ENCODE results near the gene TOX2.

TOX2 gene

GRCh38 chr20:43931976-43932375 is 17.3 kb downstream of the TOX2 start:
- no peak overlapping the region for H3K4me3 ChIP-seq (ENCODE audit: low read length)
- DNase-seq (ENCODE audit: low read depth) = no peak
- TF ChIP-seq CTCF (conservative IDR thresholded peaks at IDR 0.05; ENCODE audit: low read length) = no peak

DNA sequence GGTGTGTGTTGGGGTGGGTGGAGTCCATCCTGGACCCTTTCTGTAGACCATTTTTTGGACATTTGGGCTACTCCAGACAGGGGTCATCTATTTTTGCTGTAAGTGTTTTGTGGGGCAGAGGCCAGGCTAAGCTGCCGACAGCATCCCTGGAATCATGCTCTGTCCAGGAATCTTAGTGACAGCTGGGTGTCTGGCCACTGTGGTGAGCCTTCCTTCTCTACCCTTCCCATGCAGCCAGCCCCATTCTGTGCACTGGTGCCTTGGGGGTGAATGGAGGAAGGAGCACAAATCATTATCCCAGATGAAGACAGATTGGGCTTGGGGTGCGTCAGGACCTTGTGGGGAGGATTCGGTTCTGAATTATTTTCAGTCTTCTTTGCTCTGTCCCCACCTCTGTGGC is 20.2 kb downstream of the TOX2 start:
- no peak for DNase-seq (ENCODE audit: low read depth)
- no peak overlapping the region for H3K4me3 ChIP-seq (ENCODE audit: low read length)

GRCh38 chr20:43936104-43936770 is 21.6 kb downstream of the TOX2 start:
- no peak for TF ChIP-seq CTCF (conservative IDR thresholded peaks at IDR 0.05; ENCODE audit: low read length)
- H3K4me3 ChIP-seq (ENCODE audit: low read length) = no peak overlapping the region
- no peak for DNase-seq (ENCODE audit: low read depth)

More for the DNA sequence above, 20.2 kb downstream of the TOX2 start:
- no peak for TF ChIP-seq CTCF (conservative IDR thresholded peaks at IDR 0.05; ENCODE audit: low read length)

- no peak overlapping the region for H3K4me3 ChIP-seq (ENCODE audit: low read length)
- no peak for TF ChIP-seq CTCF (conservative IDR thresholded peaks at IDR 0.05; ENCODE audit: low read length)
- DNase-seq (ENCODE audit: low read depth) = no peak
These were observed 22.2 kb downstream of the TOX2 start for GRCh38 chr20:43936805-43937204.

GRCh38 chr20:43937591-43937990 is 22.9 kb downstream of the TOX2 start:
- peak; percentile 79 for DNase-seq (ENCODE audit: low read depth)
- no peak overlapping the region for H3K4me3 ChIP-seq (ENCODE audit: low read length)
- TF ChIP-seq CTCF (conservative IDR thresholded peaks at IDR 0.05; ENCODE audit: low read length) = no peak

DNA sequence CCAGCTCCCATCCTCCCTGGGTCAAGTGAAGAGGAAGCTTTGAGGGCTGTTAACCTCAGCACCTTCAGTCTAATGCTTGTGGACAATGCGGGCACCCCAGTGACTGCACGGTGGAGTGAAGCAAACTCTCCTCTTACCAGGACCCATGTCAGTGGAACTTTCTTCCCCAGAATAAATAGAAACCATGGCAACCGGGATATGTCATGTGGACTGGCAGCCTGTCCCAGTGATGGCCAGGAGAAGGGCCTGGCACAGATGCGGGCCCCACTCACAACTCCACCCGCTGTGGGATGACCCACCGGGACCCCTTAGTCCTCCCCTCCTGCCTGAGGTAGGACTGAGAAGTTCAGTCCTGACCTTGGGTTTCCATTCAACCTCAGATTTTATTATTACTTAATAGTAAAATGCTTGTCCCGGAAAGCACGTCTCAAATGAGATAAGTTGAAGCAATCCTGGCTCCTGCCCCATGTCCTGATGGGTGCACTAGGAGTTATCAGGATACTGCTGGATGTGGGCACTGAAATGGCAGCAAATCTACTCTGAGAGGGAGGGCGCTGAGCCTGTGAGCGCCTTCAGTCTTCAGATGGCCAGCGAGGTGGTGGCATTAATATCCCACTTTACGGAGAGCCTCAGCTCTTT is 23.5 kb downstream of the TOX2 start:
- no peak overlapping the region for H3K4me3 ChIP-seq (ENCODE audit: low read length)
- no peak for TF ChIP-seq CTCF (conservative IDR thresholded peaks at IDR 0.05; ENCODE audit: low read length)
- DNase-seq (ENCODE audit: low read depth) = peak; percentile 46

All from AG10803 (cell line).